ENCODE results near the gene UBA6.

UBA6 gene

DNA sequence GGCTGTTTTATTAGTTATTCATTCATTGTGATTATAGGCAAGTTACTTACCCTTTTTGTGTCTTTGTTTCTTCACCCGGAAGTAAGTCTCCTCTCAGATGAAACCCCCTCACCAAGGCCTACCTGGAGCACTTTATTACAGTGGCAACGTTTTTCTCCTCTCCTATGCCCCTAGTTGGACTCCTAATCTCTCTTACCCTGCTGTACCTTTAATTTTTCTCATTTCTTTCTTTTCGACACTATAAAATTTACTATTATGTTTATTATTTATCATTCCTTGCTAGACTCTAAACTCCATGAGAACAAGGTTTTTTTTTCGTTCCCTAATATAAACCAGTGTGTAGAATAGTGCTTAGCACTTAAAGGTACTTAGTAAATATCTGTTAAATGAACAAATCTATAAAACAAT lies 124.9 kb downstream of the UBA6 start:
- DNase-seq (ENCODE audit: low read depth), result no peak

GRCh38 chr4:67575232-67576058 lies 125.5 kb downstream of the UBA6 start:
- DNase-seq (ENCODE audit: low read depth), result no peak

- DNase-seq (ENCODE audit: low read depth), result no peak
These were observed 127.8 kb downstream of the UBA6 start for GRCh38 chr4:67573193-67573592.

DNA sequence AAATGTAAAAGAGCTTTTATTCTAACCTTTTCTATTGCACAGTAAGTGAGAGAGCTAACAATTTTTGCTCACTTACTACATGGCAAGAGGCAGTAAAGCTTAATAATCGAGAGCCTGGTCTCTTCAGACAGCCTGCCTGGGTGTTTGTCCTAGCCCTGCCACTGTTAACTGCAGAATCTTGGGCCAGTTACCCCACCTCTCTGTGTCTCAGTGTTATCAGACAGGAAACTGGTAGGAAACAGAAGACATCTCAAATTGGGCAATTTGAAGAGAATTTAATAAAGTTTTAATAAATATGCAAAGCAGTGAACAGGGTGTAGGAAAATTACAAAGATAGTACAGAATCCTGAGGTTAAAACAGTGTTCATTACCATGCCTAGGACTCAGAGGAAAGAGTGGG lies 129.0 kb downstream of the UBA6 start:
- DNase-seq (ENCODE audit: low read depth), result no peak

- DNase-seq (ENCODE audit: low read depth), result no peak
These were observed 130.4 kb downstream of the UBA6 start for GRCh38 chr4:67570537-67570936.

DNA sequence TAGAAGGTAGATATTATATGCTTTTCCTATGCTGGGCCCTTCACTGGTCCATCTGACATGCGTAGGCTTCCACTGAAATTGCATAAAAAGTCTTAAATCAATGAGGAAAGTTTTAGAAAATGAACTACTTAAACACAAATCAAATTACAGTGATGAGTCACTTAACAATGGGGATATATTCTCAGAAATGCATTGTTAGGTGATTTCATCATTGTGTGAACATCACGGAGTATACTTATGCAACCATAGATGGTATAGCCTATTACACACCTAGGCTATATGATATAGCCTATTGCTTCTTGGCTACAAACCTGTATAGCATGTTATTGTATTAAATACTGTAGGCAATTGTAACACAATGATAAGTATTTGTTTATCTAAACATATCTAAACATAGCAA lies 132.1 kb downstream of the UBA6 start:
- no peak for DNase-seq (ENCODE audit: low read depth)

DNA sequence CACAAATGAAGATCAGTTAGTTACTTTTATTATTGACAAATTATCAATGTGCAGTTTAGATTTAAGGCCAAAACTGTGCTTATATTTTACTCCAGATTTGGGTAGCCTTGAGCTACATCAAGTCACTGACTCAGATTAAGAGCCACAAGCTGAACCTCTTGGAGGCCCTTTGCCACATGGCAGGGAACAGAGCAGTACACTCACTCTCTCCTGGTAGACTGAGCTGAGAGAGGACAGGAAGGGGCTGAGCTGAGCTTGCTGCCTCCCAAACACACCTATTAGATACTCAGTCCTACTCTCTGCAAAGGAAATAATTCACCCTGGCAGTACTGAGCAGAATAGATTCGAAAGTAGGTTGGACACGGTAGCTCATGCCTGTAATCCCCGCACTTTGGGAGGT lies 134.6 kb downstream of the UBA6 start:
- DNase-seq (ENCODE audit: low read depth), result no peak

DNA sequence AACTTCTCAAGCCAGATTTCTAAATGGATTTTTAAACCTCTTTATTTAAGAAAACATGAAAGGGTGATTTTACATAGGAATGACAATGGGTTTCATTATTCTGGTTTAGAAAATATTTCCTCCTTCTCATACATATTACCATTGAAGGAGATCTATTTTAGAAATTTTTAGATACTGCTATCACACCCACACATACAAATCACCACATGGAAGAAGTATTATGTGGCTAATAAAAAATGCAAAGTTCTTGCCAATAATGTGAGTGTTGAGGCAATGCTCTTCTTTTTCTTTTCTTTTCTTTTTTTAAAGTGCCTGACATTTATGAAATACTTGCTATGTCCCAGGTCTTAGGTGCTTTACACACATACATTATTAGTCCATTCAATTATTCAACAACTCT lies 135.7 kb downstream of the UBA6 start:
- DNase-seq (ENCODE audit: low read depth), result peak; percentile 14

All from stromal cell of bone marrow (primary cell).